ENCODE measurements around the gene ROR2. TPM values are rescaled to one million over a fixed set of nuclear protein-coding genes. Genes with fewer than 3 reads are reported as not detected.
A peak's percentile ranks its signal among the peaks of the same experiment; 100 is the strongest.

The ROR2 gene
- total and polyA plus RNA-seq, 2 experiments from 2014 or later, result 7.1 to 12.9 TPM

DNA sequence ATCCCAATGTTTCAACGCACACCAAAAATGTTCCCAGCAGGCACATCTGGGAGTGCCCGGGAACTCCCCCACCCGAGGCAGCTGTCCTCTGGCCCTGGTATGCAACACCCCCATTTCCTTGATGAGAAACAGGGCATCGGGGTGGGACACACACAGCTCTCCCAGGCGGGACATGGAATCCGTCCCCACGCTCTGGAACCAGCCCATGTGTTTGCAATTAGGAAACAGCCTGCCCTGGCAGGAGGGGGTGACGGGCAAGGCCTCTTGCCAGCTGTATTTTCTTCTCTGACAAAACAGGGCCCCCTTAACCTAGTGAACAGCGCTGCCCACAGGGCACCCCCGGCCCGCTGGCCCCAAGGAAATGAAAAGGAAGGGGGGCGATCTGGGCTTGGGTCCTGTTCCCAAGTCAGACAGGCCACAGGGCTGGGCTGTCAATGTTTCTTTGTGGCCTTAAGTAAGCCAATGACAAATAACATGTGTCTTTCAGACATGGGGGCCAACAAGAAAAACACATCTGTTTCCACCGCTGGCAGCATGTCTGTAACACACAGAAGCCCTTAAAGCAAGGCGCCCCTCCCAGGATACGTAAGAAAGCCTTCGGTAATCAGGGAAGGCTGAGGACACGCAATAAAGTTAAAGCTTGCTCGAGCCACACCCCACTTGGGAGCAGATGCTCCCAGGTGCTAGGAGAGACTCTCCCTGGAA, 125.3 kb downstream of the ROR2 start:
- Histone ChIP-seq H3K9me3 (ENCODE audit: low read depth) (no peaks in the 10 kb centered on the region), H3K9ac (peak overlapping the region; percentile 76), H3K27me3 (replicated peaks; ENCODE audit: insufficient read depth) (no peaks in the 10 kb centered on the region), H3K36me3 (ENCODE audit: low read depth) (no peaks in the 10 kb centered on the region), H3F3A (ENCODE audit: insufficient read depth) (peaks cover 19% of the 10 kb centered on the region; the same call in 1 of the 2 replicates), H3K4me1 (ENCODE audit: insufficient read depth) (peaks cover 33% of the 10 kb centered on the region), H2AFZ (peak overlapping the region; percentile 42), H3K4me3 (peak overlapping the region; percentile 47), H3K9me2 (ENCODE audit: insufficient read depth) (no peaks in the 10 kb centered on the region), H3K79me2 (ENCODE audit: insufficient read depth) (no peaks in the 10 kb centered on the region), H3K27ac (peak overlapping the region; percentile 83), H3K4me2 (ENCODE audit: unreplicated experiment) (peak overlapping the region; percentile 84), H4K20me1 (ENCODE audit: insufficient read depth) (no peaks in the 10 kb centered on the region)
- in situ Hi-C loops (cut with MboI), result no loop called here
- DNase-seq, result peak; percentile 88
- 4 to 5% methylated on average over 18 of the region's 18 CpGs for WGBS, 2 experiments (ENCODE audit: low coverage in 1 of 2, low lambda C conversion rate in 2 of 2, missing lambda C conversion rate in 2 of 2)
- TF ChIP-seq EZH2 (IDR thresholded peaks at IDR 0.05; ENCODE audit: insufficient read depth, poor library complexity, severe bottlenecking) (no peak), EZH2phosphoT487 (IDR thresholded peaks at IDR 0.05; ENCODE audit: insufficient read depth, low read depth) (no peak)

DNA sequence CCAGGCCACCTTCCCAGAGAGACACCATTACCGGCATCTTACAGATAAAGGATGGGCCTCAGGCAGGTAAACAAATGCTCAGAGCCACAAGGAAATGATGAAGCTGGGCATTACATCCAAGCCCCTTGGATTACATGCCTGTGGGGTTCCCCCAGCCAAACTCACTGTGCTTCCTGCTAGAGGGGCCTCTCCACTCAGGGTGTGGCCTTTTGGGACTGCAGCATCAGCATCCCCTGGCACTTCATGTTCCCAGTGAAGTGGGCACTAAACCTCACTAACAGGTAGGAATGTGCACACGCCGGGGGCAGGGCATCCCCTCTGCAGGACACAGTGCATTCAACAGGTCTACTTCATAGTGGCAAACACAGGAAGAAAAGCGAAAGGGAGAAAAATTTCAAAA, 125.9 kb downstream of the ROR2 start:
- Histone ChIP-seq H3K9me3 (ENCODE audit: low read depth) (no peaks in the 10 kb centered on the region), H3K4me2 (ENCODE audit: unreplicated experiment) (peak overlapping the region; percentile 84), H3K36me3 (ENCODE audit: low read depth) (no peaks in the 10 kb centered on the region), H3K4me1 (ENCODE audit: insufficient read depth) (peaks cover 33% of the 10 kb centered on the region), H3K27ac (peak overlapping the region; percentile 83), H3F3A (ENCODE audit: insufficient read depth) (peaks cover 19% of the 10 kb centered on the region; the same call in 1 of the 2 replicates), H4K20me1 (ENCODE audit: insufficient read depth) (no peaks in the 10 kb centered on the region), H3K9me2 (ENCODE audit: insufficient read depth) (no peaks in the 10 kb centered on the region), H3K79me2 (ENCODE audit: insufficient read depth) (no peaks in the 10 kb centered on the region), H3K4me3 (peak overlapping the region; percentile 47), H3K9ac (peak overlapping the region; percentile 76), H3K27me3 (replicated peaks; ENCODE audit: insufficient read depth) (no peaks in the 10 kb centered on the region), H2AFZ (peak overlapping the region; percentile 42)
- no peak for DNase-seq
- in situ Hi-C loops (cut with MboI), result no loop called here
- TF ChIP-seq EZH2phosphoT487 (IDR thresholded peaks at IDR 0.05; ENCODE audit: insufficient read depth, low read depth) (no peak), EZH2 (IDR thresholded peaks at IDR 0.05; ENCODE audit: insufficient read depth, poor library complexity, severe bottlenecking) (no peak)
- WGBS, 2 experiments (ENCODE audit: low coverage in 1 of 2, low lambda C conversion rate in 2 of 2, missing lambda C conversion rate in 2 of 2), result 30 to 35% methylated on average over 4 of the region's 4 CpGs

DNA sequence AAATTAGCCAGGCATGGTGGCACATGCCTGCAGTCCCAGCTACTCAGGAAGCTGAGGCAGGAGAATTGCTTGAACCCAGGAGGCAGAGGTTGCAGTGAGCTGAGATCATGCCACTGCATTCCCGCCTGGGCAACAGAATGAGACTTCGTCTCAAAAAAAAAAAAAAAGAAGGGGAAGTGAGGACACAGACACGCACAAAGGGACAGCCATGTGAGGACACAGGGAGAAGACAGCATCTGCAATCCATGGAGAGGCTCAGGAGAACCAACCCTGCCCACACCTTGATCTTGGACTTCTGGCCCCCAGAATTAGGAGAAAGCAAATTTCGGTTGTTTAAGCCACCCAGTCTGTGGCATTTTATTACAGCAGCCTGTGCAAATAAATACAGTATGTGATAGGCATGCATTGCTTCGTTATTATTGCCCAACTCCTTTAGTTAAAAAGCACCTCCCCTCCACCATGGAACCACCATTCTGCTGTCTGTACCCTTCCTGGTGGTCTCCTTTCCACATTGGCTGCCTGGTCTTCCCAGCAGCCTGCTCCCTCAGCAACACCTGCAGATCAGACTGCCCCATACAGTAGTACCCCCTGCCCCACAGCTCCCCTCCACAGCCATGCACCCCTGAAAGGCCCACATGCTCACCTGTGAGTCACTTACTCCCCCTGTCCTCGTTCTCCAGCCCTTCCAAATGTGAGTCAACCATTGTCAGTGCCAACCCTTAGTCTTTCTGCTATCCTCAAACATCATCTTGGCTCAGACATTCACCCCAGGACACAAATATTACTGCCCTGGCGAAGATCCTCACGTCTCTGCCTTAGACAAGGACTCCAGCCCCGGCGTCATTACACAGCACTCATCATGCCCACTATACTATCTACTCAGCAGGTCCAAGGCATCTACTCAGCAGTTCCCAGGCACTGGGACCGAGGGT, 128.8 kb downstream of the ROR2 start:
- Histone ChIP-seq H3K4me1 (ENCODE audit: insufficient read depth) (peaks cover 46% of the 10 kb centered on the region), H3K79me2 (ENCODE audit: insufficient read depth) (no peaks in the 10 kb centered on the region), H3F3A (ENCODE audit: insufficient read depth) (peaks cover 23% of the 10 kb centered on the region; the same call in 1 of the 2 replicates), H3K9me3 (ENCODE audit: low read depth) (no peaks in the 10 kb centered on the region), H3K36me3 (ENCODE audit: low read depth) (no peaks in the 10 kb centered on the region), H4K20me1 (ENCODE audit: insufficient read depth) (no peaks in the 10 kb centered on the region), H3K9me2 (ENCODE audit: insufficient read depth) (no peaks in the 10 kb centered on the region), H3K4me3 (no peak overlapping the region), H3K4me2 (ENCODE audit: unreplicated experiment) (peak overlapping the region; percentile 56), H3K27me3 (replicated peaks; ENCODE audit: insufficient read depth) (no peaks in the 10 kb centered on the region), H3K9ac (no peak overlapping the region), H3K27ac (peak overlapping the region; percentile 47), H2AFZ (no peak overlapping the region)
- WGBS, 2 experiments (ENCODE audit: low coverage in 1 of 2, low lambda C conversion rate in 2 of 2, missing lambda C conversion rate in 2 of 2), result 44% methylated on average over 11 of the region's 11 CpGs
- DNase-seq, result peak; percentile 88
- TF ChIP-seq EZH2 (IDR thresholded peaks at IDR 0.05; ENCODE audit: insufficient read depth, poor library complexity, severe bottlenecking), result no peak
- no peak for TF ChIP-seq EZH2phosphoT487 (IDR thresholded peaks at IDR 0.05; ENCODE audit: insufficient read depth, low read depth)
- in situ Hi-C loops (cut with MboI), result no loop called here

DNA sequence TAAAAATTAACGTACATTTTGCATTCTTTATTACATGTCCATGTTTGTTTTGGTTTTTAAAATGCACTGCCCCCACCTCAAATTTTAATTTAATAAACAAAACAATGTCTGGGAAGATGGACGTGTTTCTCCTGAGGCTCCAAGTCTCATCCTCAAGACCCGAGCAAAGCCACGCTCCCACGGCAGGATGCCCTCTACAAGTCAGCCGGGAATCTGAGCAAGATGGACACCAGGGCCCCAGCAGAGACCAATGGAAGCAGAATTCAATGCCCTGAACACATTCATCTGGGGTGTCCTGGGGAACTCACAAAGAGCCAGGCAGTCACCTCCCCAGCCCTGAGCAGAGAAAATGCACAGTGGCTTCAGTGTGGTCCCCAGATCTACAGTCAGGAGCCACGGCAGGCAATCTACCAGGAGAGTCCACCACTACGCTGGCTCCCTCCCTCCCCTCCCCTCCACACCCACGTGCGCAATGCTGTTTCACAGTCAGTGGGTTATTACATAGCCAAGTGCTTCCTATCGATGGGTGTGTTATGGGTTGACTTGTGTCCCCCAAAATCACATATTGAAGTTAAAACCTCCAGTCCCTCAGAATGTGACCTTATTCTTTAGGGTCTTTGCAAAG, 129.8 kb downstream of the ROR2 start:
- Histone ChIP-seq H3F3A (ENCODE audit: insufficient read depth) (peaks cover 18% of the 10 kb centered on the region; the same call in 1 of the 2 replicates), H3K4me1 (ENCODE audit: insufficient read depth) (peaks cover 39% of the 10 kb centered on the region), H3K27me3 (replicated peaks; ENCODE audit: insufficient read depth) (no peaks in the 10 kb centered on the region), H3K4me3 (no peak overlapping the region), H4K20me1 (ENCODE audit: insufficient read depth) (no peaks in the 10 kb centered on the region), H2AFZ (no peak overlapping the region), H3K79me2 (ENCODE audit: insufficient read depth) (no peaks in the 10 kb centered on the region), H3K36me3 (ENCODE audit: low read depth) (no peaks in the 10 kb centered on the region), H3K27ac (no peak overlapping the region), H3K9me2 (ENCODE audit: insufficient read depth) (no peaks in the 10 kb centered on the region), H3K9ac (no peak overlapping the region), H3K9me3 (ENCODE audit: low read depth) (no peaks in the 10 kb centered on the region), H3K4me2 (ENCODE audit: unreplicated experiment) (no peak overlapping the region)
- in situ Hi-C loops (cut with MboI), result no loop called here
- 87 to 88% methylated on average over 11 of the region's 11 CpGs for WGBS, 2 experiments (ENCODE audit: low coverage in 1 of 2, low lambda C conversion rate in 2 of 2, missing lambda C conversion rate in 2 of 2)
- DNase-seq, result no peak
- TF ChIP-seq EZH2 (IDR thresholded peaks at IDR 0.05; ENCODE audit: insufficient read depth, poor library complexity, severe bottlenecking) (no peak), EZH2phosphoT487 (IDR thresholded peaks at IDR 0.05; ENCODE audit: insufficient read depth, low read depth) (no peak)

All from GM23248 (cell line).